ENCODE measurements around the gene TTC8.

- TF ChIP-seq CTCF (conservative IDR thresholded peaks at IDR 0.05): no peak
- TF ChIP-seq ZFX (IDR thresholded peaks at IDR 0.05): no peak
Measured at GRCh38 chr14:88901991-88902390, 77.5 kb downstream of the TTC8 start.

Measured in C4-2B (cell line).